OCI-LY7 (cell line): ENCODE results near the gene PARD3.

Experiments used
- EZH2phosphoT487 ChIP-seq: fragments of 200-600 bp; sonication (generic); IDR thresholded peaks from 2 replicates; pipeline ENCODE4 v1.6.1; 2018; ENCODE audit warnings: low read depth, borderline replicate concordance, mild to moderate bottlenecking, mixed run types, antibody characterized with exemption, low read length, moderate library complexity, mixed read lengths
- TF ChIP-seq, protein P1 (sequence below): fragments of 200-600 bp; sonication (generic); conservative IDR thresholded peaks from 2 replicates; pipeline ENCODE4 v1.5.1; 2014; ENCODE audit warnings: mild to moderate bottlenecking, antibody characterized with exemption, low read length, moderate library complexity, mixed read lengths

DNA sequence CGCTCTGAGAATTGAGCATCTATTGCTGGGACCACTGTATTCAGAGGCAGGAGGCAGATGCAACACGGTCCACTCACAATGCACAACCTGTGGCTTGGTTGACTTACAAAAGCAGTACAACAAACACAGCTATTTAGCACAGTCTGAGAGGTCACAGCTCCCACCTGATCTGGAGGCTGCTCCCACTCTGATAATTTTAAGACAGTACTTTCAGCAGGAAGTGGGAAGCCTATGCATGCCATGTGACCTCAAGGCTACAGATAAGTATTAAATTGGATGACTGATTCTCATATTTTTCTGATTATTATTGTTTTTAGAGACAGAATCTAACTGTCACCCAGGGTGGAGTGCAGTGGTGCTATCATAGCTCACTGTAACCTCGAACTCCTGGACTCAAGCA lies 659.3 kb downstream of the PARD3 start:
- TF ChIP-seq, protein P1, sequence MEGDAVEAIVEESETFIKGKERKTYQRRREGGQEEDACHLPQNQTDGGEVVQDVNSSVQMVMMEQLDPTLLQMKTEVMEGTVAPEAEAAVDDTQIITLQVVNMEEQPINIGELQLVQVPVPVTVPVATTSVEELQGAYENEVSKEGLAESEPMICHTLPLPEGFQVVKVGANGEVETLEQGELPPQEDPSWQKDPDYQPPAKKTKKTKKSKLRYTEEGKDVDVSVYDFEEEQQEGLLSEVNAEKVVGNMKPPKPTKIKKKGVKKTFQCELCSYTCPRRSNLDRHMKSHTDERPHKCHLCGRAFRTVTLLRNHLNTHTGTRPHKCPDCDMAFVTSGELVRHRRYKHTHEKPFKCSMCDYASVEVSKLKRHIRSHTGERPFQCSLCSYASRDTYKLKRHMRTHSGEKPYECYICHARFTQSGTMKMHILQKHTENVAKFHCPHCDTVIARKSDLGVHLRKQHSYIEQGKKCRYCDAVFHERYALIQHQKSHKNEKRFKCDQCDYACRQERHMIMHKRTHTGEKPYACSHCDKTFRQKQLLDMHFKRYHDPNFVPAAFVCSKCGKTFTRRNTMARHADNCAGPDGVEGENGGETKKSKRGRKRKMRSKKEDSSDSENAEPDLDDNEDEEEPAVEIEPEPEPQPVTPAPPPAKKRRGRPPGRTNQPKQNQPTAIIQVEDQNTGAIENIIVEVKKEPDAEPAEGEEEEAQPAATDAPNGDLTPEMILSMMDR: no peak
- TF ChIP-seq EZH2phosphoT487: no peak
